BLaER1 (cell line): ENCODE results near the gene G6PD.

Experiments used
- H3K27ac ChIP-seq: shearing (Covaris generic); formaldehyde crosslinking; 2 replicates; pipeline ENCODE4 v1.8.1; 2022
- H3K27me3 ChIP-seq: shearing (Covaris generic); formaldehyde crosslinking; 2 replicates; pipeline ENCODE4 v1.8.1; 2022
- H3K36me3 ChIP-seq: shearing (Covaris generic); formaldehyde crosslinking; 2 replicates; pipeline ENCODE4 v1.8.1; 2022
- H3K4me1 ChIP-seq: shearing (Covaris generic); formaldehyde crosslinking; 2 replicates; pipeline ENCODE4 v1.8.1; 2022
- H3K4me2 ChIP-seq: shearing (Covaris generic); formaldehyde crosslinking; 2 replicates; pipeline ENCODE4 v1.8.1; 2022
- H3K4me3 ChIP-seq: shearing (Covaris generic); formaldehyde crosslinking; 2 replicates; pipeline ENCODE4 v1.8.1; 2022
- H3K9ac ChIP-seq: shearing (Covaris generic); formaldehyde crosslinking; 2 replicates; pipeline ENCODE4 v1.8.1; 2022
- H3K9me3 ChIP-seq: shearing (Covaris generic); formaldehyde crosslinking; 2 replicates; pipeline ENCODE4 v1.8.1; 2022
- H4K20me1 ChIP-seq: shearing (Covaris generic); formaldehyde crosslinking; 2 replicates; pipeline ENCODE4 v1.8.1; 2022
- Cebpa-rat ChIP-seq: shearing (Covaris generic); IDR thresholded peaks from 2 replicates; pipeline ENCODE4 v1.8.1; 2022

G6PD gene

DNA sequence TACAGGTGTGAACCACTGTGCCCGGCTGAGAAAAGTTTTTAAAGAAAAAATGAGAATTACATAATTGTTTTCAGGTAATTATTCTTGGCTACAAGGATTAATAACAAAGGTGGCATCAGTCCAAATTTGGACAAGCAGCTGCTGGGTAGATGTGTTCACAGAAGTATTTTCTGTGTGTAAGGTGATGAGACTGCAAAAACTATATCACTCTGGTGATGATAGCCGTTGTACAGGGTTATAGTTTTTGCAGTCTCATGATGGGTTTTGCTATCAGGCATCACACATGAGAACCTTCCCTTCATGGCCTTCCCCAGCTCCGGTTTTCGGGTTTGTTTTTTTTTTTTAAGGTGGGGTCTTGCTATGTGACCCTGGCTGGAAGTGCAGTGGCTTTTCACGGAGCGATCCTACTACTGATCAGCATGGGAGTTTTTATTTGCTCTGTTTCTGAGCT lies 51.1 kb downstream of the G6PD start:
- H3K36me3 ChIP-seq: no peaks in the 10 kb centered on the region
- H3K9me3 ChIP-seq: no peaks in the 10 kb centered on the region
- no peak for TF ChIP-seq Cebpa-rat
- no peak overlapping the region for H3K4me2 ChIP-seq
- no peak overlapping the region for H3K27ac ChIP-seq
- peaks cover 12% of the 10 kb centered on the region for H3K4me1 ChIP-seq
- no peak overlapping the region for H3K9ac ChIP-seq
- no peak overlapping the region for H3K4me3 ChIP-seq
- no peaks in the 10 kb centered on the region for H4K20me1 ChIP-seq
- peaks cover 57% of the 10 kb centered on the region for H3K27me3 ChIP-seq

DNA sequence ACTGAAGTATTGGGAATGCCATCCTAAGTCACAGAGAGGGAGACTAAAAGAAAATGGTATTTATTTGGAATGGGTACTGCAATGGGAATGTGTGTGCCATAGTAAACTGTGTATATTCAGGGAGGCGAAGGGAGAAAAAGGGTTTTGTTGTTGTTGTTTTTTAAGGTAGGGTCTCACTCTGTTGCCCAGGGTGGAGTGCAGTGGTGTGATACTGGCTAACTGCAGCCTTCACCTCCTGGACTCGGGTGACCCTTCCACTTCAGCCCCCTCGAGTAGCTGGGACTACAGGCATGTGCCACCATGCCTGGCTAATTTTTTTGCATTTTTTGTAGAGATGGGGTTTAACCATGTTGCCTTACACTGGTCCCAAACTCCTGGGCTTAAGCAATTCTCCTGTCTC lies 51.9 kb downstream of the G6PD start:
- Histone ChIP-seq H3K9me3 (no peaks in the 10 kb centered on the region), H3K4me2 (no peak overlapping the region)

DNA sequence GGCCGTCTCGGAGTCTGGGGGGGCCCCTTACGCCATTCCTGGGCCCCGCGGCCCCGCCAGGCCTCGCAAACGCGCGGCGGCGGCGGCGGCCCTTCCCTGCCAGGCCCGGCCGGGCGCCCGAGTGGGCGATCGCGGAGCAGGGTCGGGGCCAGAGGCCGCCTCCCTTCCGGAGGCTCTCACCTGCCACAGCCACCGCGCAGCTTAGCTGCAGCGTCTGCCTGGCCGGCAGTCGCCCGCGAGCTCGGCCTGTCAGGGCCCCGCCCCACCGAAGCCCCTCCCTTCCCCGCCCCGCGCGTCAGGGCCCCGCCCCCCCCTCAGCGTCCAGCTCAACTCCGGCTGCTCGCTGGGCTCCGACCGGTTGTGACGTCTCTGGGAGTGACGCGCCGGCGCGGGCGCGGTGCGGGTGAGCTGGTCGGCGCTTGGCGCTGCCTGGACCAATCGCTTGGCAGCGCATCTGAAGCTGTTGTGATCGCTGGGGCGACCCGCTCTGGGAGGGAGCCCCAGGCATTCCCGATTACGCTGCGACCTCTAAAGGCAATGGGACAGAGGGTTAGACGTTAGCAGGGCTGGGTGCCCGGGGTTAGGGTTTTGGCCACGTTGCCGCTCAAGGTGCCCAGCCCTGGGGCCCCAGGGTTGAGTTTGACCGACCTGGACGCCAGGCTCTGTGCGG lies 56.1 kb downstream of the G6PD start, which contains the start of gene SLC10A3:
TSS of gene SLC10A3 (minus strand) at position 216 of the 670 bp plus-strand sequence. CDS start 1,689 bp downstream, outside the sequence.
- Histone ChIP-seq H3K4me3 (peak within 1 kb of the TSS; percentile 75), H4K20me1 (peaks cover 6% of the 10 kb centered on the region; the same call in 1 of the 2 replicates), H3K9ac (peak within 1 kb of the TSS; percentile 82), H3K4me2 (peak within 1 kb of the TSS; percentile 80), H3K36me3 (peaks cover 11% of the 10 kb centered on the region; the same call in 1 of the 2 replicates), H3K4me1 (peaks cover 25% of the 10 kb centered on the region), H3K9me3 (peaks cover 32% of the 10 kb centered on the region), H3K27ac (peak within 1 kb of the TSS; percentile 78), H3K27me3 (peaks cover 17% of the 10 kb centered on the region)
- TF ChIP-seq Cebpa-rat: no peak

More for the DNA sequence above, 51.9 kb downstream of the G6PD start:
- H3K9ac ChIP-seq: no peak overlapping the region
- H3K27ac ChIP-seq: no peak overlapping the region
- H3K36me3 ChIP-seq: no peaks in the 10 kb centered on the region
- peaks cover 49% of the 10 kb centered on the region for H3K27me3 ChIP-seq
- H3K4me3 ChIP-seq: no peak overlapping the region
- TF ChIP-seq Cebpa-rat: no peak
- H3K4me1 ChIP-seq: peaks cover 13% of the 10 kb centered on the region
- no peaks in the 10 kb centered on the region for H4K20me1 ChIP-seq

DNA sequence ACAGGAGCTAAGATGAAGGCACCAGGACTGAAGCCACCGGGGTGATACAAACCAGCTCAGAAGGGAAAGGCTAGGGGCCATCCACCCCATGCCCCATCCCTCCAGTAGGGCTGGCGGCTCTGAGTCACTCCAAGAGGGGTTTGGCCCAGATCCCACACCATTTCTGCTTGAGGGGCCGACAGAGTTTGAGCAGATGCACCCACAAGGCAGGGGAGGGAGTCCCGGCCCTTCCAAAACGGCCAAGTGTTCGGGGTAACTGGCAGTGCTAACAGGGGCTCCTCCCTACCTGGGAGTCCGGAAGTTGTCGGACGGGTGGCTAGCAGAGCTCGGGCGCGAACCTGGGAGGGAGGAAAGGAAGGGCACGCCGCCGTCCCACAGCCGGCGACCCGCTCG lies 56.6 kb downstream of the G6PD start:
- no peak for TF ChIP-seq Cebpa-rat
- Histone ChIP-seq H3K27ac (peak overlapping the region; percentile 78), H3K36me3 (peaks cover 14% of the 10 kb centered on the region)

DNA sequence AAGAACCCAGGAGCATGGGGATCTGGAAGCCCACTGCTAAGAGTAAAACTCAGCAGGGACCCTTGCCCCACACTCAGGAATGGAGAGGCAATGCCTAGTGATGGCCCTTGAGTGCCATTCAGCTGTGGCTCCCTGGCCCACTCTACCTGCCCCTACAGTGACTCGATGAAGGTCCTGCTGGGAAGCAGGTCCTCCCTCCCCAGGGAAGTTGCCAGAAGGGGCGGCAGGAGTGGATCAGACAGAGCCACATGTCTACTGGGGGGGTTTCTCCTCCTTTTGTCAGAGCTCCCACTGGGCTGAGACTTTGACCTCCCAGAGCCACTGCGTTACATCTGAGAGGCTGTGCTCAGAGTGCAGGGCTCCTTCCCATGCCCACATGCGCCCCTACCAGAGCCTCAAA lies 57.5 kb downstream of the G6PD start:
- no peak overlapping the region for H3K9ac ChIP-seq
- H3K27ac ChIP-seq: no peak overlapping the region
- H3K4me3 ChIP-seq: peak overlapping the region; percentile 75; the same call in 1 of the 2 replicates

More for the DNA sequence above, 56.6 kb downstream of the G6PD start:
- H3K4me3 ChIP-seq: peak overlapping the region; percentile 75
- peaks cover 30% of the 10 kb centered on the region for H3K4me1 ChIP-seq
- peak overlapping the region; percentile 82 for H3K9ac ChIP-seq
- H3K4me2 ChIP-seq: peak overlapping the region; percentile 80
- peaks cover 32% of the 10 kb centered on the region for H3K9me3 ChIP-seq
- peaks cover 12% of the 10 kb centered on the region for H3K27me3 ChIP-seq
- peaks cover 12% of the 10 kb centered on the region for H4K20me1 ChIP-seq

DNA sequence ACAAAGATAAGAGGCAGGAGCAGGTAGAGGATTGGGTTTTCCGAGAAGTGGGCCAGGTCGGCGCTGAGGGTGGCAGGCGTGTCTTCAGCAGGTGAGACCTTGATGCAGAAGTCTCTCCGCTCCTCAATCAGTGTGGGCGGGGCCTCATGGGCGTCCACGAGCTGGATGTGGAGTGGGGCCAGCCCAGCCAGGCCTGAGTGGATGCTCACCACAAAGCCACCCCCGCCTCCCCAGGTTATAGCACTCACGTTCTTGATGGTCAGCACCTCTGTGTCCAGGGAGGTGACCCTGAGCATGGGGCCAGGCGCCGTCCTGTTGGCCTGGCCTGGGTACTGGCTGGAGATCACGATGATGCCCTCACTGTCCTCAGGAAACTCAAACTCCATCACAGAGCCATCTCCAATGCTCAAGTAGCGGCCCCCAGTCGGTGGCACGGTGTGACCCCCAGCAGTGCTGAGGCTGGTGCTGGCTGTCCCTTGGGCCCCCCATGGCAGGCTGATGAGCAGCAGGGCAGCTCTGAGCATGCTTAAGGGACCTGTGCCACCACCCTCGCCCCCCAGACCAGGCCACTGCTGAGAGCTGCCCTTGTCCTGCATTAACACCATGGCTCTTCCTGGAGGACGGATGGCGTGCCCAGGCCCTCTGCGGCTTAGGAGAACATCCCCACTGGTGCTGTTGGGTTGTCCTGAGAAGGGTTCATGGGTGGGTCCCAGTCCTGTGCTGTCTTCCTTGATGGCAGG lies 58.1 kb downstream of the G6PD start:
- Histone ChIP-seq H3K27ac (no peak overlapping the region), H3K9me3 (peaks cover 32% of the 10 kb centered on the region), H3K36me3 (peaks cover 29% of the 10 kb centered on the region), H3K4me2 (0 out of 2 replicates have a peak overlapping the region, but pooled peaks have one; percentile 80), H3K9ac (no peak overlapping the region), H3K4me1 (peaks cover 45% of the 10 kb centered on the region), H4K20me1 (peaks cover 26% of the 10 kb centered on the region), H3K27me3 (peaks cover 14% of the 10 kb centered on the region), H3K4me3 (no peak overlapping the region)
- TF ChIP-seq Cebpa-rat: no peak

More for the DNA sequence above, 57.5 kb downstream of the G6PD start:
- Histone ChIP-seq H3K9me3 (peaks cover 32% of the 10 kb centered on the region), H3K27me3 (peaks cover 7% of the 10 kb centered on the region; the same call in 1 of the 2 replicates), H3K4me2 (peak overlapping the region; percentile 80), H3K4me1 (peaks cover 39% of the 10 kb centered on the region), H4K20me1 (peaks cover 20% of the 10 kb centered on the region), H3K36me3 (peaks cover 23% of the 10 kb centered on the region)
- TF ChIP-seq Cebpa-rat: no peak

DNA sequence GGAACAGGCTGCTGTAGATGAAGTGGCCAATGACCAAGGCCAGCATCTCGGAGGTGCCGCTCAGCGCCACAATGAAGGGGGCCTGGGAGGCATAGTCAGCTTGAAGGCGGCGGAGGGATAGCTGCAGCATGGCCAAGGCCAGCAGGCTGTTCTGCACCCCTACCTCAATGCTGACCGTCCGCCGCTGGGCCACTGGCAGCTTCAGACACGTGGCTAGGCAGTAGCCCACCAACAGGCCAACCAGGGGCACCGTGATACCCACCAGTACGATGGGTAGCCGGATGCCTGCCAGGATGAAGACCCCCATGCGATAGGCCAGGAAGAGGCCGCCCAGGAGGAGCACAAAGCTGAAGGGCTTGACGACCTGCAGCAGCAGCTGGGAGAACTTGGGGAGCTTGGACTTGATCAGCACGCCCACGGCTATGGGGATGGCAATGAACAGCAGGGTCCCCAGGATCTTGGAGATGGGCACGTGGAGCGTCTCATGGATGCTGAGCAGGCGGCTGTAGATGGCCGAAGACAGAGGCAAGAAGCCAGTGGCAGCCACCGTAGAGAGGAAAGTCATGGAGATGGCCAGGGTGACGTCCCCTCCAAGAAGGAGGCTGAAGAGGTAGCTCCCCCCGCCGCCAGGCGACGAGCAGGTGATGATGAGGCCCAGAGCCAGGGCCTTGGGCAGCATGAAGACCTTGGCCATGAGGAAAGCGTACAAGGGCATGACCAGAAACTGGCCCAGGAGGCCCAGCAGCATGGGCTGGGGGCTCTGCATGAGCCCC lies 58.9 kb downstream of the G6PD start:
- peaks cover 21% of the 10 kb centered on the region for H3K27me3 ChIP-seq
- H3K4me2 ChIP-seq: peak overlapping the region; percentile 67
- no peak overlapping the region for H3K27ac ChIP-seq
- peaks cover 53% of the 10 kb centered on the region for H3K4me1 ChIP-seq
- H3K9me3 ChIP-seq: peaks cover 32% of the 10 kb centered on the region
- H3K4me3 ChIP-seq: 0 out of 2 replicates have a peak overlapping the region, but pooled peaks have one; percentile 80
- TF ChIP-seq Cebpa-rat: no peak
- no peak overlapping the region for H3K9ac ChIP-seq
- peaks cover 34% of the 10 kb centered on the region for H4K20me1 ChIP-seq
- peaks cover 30% of the 10 kb centered on the region for H3K36me3 ChIP-seq

DNA sequence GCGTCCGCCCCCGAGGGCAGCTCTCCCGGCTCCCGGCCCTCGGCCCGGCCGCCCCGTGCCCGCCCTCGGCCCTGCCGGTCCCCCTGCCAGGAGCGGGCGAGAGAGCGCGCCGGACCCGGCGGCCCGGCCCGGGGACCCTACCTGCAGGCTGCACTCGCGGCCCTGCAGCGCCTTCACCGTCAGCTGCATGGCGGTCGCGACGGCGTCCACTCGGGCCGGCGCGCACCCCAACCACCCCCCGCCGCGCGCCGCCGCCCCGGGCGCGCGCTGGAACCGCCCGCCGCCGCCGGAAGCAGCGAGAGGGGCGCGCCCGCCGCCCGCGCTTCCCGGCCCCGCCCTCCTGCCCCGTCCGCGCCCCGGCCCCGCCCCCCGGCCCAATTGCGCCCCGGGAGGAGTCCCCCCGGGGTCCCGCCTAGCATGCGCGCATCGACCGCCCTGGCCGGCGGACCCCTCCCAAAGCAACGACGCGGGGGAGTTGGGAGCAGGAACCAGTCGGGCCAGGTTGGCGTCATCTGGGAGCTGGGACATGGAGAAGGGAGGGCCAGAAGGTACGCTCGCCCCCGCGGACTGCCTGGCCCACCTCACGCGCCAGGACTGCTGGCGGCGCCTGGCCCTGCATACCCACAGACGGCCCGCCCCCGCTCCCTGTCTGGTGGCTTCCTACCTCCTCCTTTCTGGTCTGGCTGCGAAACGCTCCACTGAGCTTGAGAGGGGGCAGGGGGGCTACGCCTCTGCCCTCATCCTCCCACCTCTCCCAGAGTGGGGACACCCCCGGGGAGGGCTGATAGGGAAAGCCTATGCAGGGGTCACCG lies 60.0 kb downstream of the G6PD start, which contains the start of gene UBL4A:
TSS of gene UBL4A (minus strand) at position 220 of the 812 bp plus-strand sequence. CDS start at position 189, 31 bp downstream.
- peaks cover 61% of the 10 kb centered on the region for H3K4me1 ChIP-seq
- H3K4me3 ChIP-seq: peak within 1 kb of the TSS; percentile 80
- H3K27ac ChIP-seq: peak within 1 kb of the TSS; percentile 88
- peaks cover 32% of the 10 kb centered on the region for H3K9me3 ChIP-seq
- peak within 1 kb of the TSS; percentile 77 for H3K4me2 ChIP-seq
- peaks cover 30% of the 10 kb centered on the region for H3K27me3 ChIP-seq
- peaks cover 30% of the 10 kb centered on the region for H3K36me3 ChIP-seq
- no peak for TF ChIP-seq Cebpa-rat
- H3K9ac ChIP-seq: peak within 1 kb of the TSS; percentile 86
- peaks cover 40% of the 10 kb centered on the region for H4K20me1 ChIP-seq

DNA sequence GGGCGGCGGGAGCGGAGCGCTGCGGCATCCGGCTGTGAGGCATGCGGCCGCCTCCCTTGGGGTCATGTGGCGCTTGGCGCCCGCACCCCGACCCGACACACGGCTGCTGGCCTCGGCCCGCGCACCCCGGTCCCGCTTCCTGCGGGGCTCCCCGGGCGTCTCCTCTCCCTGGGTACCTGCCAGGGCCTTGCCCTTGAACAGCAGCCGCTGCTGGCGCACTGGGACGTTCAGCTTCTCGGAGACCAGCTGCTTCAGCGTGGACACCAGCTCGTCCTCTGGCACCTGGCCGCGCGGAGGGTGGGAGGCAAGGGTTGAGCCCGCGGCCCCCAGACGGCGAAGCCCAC lies 60.6 kb downstream of the G6PD start:
- Histone ChIP-seq H3K27me3 (peaks cover 34% of the 10 kb centered on the region), H4K20me1 (peaks cover 40% of the 10 kb centered on the region), H3K4me3 (peak overlapping the region; percentile 80), H3K9ac (peak overlapping the region; percentile 86), H3K27ac (peak overlapping the region; percentile 88), H3K4me2 (peak overlapping the region; percentile 77), H3K4me1 (peaks cover 56% of the 10 kb centered on the region), H3K9me3 (peaks cover 32% of the 10 kb centered on the region), H3K36me3 (peaks cover 30% of the 10 kb centered on the region)
- no peak for TF ChIP-seq Cebpa-rat
